SK-N-MC (cell line): ENCODE results near the gene SLC52A1.

Source experiments
- EZH2 ChIP-seq: fragments of 200-600 bp; sonication (generic); IDR thresholded peaks from one replicate; pipeline ENCODE4 v1.6.1; 2017; ENCODE audit warnings: antibody characterized with exemption
- FOXP2 ChIP-seq: optimal IDR thresholded peaks from 2 replicates; pipeline ENCODE3; 2011; ENCODE audit warnings: mild to moderate bottlenecking, moderate library complexity; ENCODE audit not compliant: insufficient read depth; ENCODE audit errors: extremely low read length, control extremely low read depth
- POLR2AphosphoS5 ChIP-seq: IDR thresholded peaks from 2 replicates; pipeline ENCODE4 v1.6.1; 2012; ENCODE audit warnings: mild to moderate bottlenecking, low read depth, low read length, borderline replicate concordance

GRCh38 chr17:5050278-5050677 lies 15.1 kb upstream of the SLC52A1 start:
- TF ChIP-seq POLR2AphosphoS5 = no peak
- no peak for TF ChIP-seq EZH2
- no peak for TF ChIP-seq FOXP2
